GM19035 (cell line): ENCODE measurements around the gene ARL5B.

Source experiments
- ATAC-seq: cut with Tn5 transposase; IDR thresholded peaks from one replicate; pipeline ENCODE4 v1.9.1; 2021; ENCODE audit not compliant: unreplicated experiment

Gene ARL5B

DNA sequence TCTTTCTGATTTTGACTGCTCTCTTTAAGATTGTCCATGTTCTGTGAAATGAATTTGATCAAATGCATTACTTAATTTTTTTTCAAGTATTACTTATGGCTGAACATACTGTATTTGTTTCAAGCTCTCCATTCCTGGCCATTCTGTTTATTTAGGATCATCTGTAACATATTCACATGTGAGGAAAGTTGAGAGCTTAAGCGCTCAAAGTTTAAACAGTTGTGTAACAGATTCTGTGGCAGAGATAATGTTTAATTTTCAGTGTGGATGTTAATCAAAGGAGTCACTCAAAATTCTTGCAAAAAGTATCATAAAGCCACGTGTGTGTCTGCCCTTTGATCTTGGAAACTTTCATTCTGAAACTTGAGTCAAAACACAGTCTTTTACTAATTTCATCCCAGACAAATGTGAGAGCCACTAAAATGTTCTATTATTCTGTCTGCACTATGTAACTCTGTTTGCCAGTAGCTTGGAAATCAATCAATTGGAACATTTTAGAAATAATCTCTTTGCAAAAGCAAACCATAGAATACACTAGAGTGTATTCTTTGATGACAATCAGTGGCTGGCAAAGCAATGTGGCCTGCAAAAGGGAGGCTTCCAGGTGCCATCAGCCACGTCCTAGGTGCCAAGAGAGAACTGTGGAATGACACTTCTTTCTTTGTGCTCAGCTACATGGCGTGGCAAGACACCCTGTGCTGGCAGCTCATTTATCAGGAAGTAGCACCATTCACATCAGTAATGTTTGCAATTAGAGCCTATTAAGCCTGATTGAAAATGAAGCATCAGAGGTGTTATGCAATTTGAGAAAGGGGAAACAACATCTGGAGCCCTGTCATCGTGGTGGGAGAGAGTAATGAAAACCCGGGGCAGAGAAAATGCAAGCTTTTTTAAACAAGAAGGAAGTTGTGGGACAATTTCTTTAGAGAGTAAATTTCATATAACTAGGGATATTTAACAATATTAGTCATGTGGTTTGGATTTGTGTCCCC, 40.9 kb downstream of the ARL5B start:
- no peak for ATAC-seq

DNA sequence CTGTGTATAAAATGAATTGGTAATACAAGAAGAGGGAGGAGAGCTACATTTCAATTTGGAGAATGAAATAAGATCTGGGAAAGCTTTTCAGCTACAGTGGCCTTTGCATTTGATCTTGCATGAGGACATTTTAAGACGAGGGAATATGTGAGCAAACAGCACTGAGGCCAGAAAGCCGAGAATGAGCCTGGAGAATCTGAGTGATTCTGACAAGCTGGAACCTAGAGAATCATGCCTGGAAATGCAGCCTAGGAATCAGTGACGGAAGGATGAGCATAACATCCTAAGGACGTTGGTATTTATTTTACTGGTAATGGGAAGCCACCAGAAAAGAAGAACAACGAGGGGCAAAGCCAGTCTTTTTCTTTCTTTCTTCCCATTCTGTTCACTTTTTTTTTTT, 44.3 kb downstream of the ARL5B start:
- ATAC-seq, result no peak

- no peak for ATAC-seq
Measured at GRCh38 chr10:18710201-18710653, 51.0 kb downstream of the ARL5B start.

DNA sequence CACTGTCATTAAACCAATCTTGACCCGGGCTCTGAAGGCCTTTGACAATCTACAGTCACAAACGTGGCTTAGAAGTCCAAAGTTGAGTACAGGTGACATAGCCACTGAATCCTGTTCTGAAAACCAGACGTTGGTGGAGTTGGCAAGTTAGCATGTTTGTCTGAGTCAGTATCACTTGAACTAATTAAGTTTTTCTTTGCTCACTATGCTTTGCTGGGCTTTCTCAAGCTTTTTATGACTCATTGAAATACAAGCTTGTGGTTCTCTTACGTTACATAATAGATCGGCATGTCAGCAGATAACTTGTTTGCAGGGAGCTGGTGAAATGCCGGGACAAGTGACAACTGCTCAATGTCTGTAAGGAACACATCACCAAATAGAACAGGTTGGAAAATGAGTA, 53.8 kb downstream of the ARL5B start:
- no peak for ATAC-seq

GRCh38 chr10:18718991-18719390, 59.8 kb downstream of the ARL5B start:
- ATAC-seq, result no peak

DNA sequence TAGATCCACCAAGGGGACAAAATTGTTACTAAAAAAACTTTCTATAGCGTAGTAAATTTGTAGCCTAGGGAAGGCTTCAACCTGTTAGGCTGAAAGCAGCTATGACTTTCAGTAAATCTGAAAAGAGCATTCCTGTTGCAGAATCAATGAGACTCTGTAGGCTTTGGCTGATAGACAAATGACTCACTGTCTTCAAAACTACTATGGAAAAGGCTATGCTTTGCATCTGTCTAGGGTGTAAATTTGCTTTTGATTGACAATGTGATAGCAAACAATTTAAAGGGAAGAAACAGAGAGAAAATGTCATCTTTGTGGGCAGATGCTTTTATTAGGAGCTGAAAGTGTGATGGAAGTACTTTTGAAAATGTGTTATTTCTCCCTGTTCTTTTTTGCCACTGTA, 60.6 kb downstream of the ARL5B start:
- ATAC-seq, result no peak

GRCh38 chr10:18721067-18721466, 61.8 kb downstream of the ARL5B start:
- no peak for ATAC-seq

- ATAC-seq, result no peak
Measured at GRCh38 chr10:18723801-18724200, 64.6 kb downstream of the ARL5B start.
